Measurements from ENCODE around the gene CBLB. TPM values are rescaled to one million over a fixed set of nuclear protein-coding genes. Genes with fewer than 3 reads are reported as not detected.

The CBLB gene
- total RNA-seq, 4 donors from 2014 or later = 14.8 to 46.4 (median 21.6) TPM

DNA sequence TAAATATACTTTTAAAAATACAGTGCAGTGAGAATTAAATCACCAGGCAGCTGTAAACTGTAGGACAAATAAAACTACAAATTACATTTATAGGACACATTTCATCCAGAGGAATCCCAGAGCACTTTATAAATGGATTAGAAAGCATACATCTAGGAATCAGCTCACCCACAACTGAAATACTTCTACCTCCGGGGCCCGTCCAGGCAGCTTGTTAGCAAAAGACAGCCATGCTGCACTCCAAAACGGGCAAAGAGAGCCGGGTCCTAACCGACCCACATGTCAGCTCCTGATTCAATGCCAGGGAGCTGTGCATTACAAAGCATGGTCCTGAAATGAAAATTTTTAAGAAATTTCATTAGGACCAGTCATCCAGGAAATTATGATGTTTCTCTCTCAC, 234.1 kb downstream of the CBLB start:
- DNase-seq (no peak), ATAC-seq (no peak)
- Histone ChIP-seq H3K36me3 (no peaks in the 10 kb centered on the region), H3K4me3 (no peak overlapping the region), H3K27me3 (no peaks in the 10 kb centered on the region), H3K27ac (no peak overlapping the region), H3K9me3 (no peaks in the 10 kb centered on the region), H3K4me1 (no peaks in the 10 kb centered on the region)
- intact Hi-C loops (cut with DNase I; ENCODE audit: low total_unique reads) (no loop called here), in situ Hi-C loops (cut with MboI; ENCODE audit: low sequenced_read_pairs in 4 of 4) (no loop called here)
- no peak for TF ChIP-seq POLR2A (IDR thresholded peaks at IDR 0.05)
- no peak for TF ChIP-seq CTCF (IDR thresholded peaks at IDR 0.05 in 4 of 5, conservative IDR thresholded peaks at IDR 0.05 in 1 of 5)

DNA sequence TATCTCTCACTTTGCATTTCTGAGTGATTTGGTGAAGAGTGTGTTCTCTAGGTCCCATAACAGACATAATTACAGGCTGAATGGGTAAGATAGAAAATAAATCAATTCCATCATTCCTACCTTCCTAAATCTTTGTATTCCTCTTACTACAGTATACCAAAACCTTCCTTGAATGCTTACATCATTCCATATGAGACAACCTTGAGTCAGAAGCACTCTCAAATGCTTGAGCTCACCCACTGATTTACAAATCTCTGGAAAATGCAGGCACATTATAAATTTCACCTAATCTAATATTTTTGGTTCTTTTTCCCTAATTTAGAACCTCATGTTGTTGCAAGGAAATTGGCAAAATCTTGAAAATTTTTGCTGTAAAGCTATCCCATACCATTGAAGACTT, 239.1 kb downstream of the CBLB start:
- in situ Hi-C loops (cut with MboI; ENCODE audit: low sequenced_read_pairs in 4 of 4) = no loop called here
- ATAC-seq = no peak

GRCh38 chr3:105626739-105627138, 242.1 kb downstream of the CBLB start:
- H3K27ac ChIP-seq = no peak overlapping the region
- DNase-seq (no peak), ATAC-seq (no peak)
- intact Hi-C loops (cut with DNase I; ENCODE audit: low total_unique reads) (no loop called here), in situ Hi-C loops (cut with MboI; ENCODE audit: low sequenced_read_pairs in 4 of 4) (no loop called here)
- H3K4me1 ChIP-seq = no peaks in the 10 kb centered on the region
- H3K27me3 ChIP-seq = no peaks in the 10 kb centered on the region
- H3K4me3 ChIP-seq = no peak overlapping the region
- H3K9me3 ChIP-seq = no peaks in the 10 kb centered on the region
- TF ChIP-seq POLR2A (IDR thresholded peaks at IDR 0.05) (no peak), CTCF (IDR thresholded peaks at IDR 0.05 in 4 of 5, conservative IDR thresholded peaks at IDR 0.05 in 1 of 5) (no peak)
- H3K36me3 ChIP-seq = no peaks in the 10 kb centered on the region

More for the DNA sequence above, 239.1 kb downstream of the CBLB start:
- no peak overlapping the region for H3K4me3 ChIP-seq
- no peak for TF ChIP-seq CTCF (IDR thresholded peaks at IDR 0.05 in 4 of 5, conservative IDR thresholded peaks at IDR 0.05 in 1 of 5)
- no peak for TF ChIP-seq POLR2A (IDR thresholded peaks at IDR 0.05)
- no peaks in the 10 kb centered on the region for H3K27me3 ChIP-seq
- DNase-seq = no peak
- intact Hi-C loops (cut with DNase I; ENCODE audit: low total_unique reads) = no loop called here
- H3K36me3 ChIP-seq = no peaks in the 10 kb centered on the region
- H3K4me1 ChIP-seq = no peaks in the 10 kb centered on the region
- H3K9me3 ChIP-seq = no peaks in the 10 kb centered on the region
- H3K27ac ChIP-seq = no peak overlapping the region

DNA sequence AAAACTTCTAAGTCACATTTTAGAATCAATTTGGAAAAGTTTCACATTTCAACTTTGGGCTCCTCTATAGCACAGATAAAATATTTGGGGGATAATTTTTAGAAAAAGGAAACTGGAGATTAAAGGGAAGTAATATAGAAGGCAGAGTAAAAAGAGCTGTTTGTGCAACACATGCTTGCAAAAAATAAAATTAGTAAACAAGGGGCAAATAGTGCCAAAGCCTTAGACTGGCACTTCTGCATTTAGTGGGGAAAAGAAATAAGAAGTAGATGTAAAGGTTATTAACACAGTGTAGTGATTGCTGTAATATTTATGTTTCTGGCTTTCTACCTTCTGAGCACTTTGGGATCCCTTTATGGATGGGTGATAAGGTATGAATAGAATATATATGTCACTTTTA, 246.6 kb downstream of the CBLB start:
- H3K27me3 ChIP-seq = no peaks in the 10 kb centered on the region
- H3K4me3 ChIP-seq = no peak overlapping the region
- H3K27ac ChIP-seq = no peak overlapping the region
- intact Hi-C loops (cut with DNase I; ENCODE audit: low total_unique reads) (no loop called here), in situ Hi-C loops (cut with MboI; ENCODE audit: low sequenced_read_pairs in 4 of 4) (no loop called here)
- TF ChIP-seq POLR2A (IDR thresholded peaks at IDR 0.05) = no peak
- TF ChIP-seq CTCF (IDR thresholded peaks at IDR 0.05 in 4 of 5, conservative IDR thresholded peaks at IDR 0.05 in 1 of 5) = no peak
- H3K36me3 ChIP-seq = no peaks in the 10 kb centered on the region
- no peaks in the 10 kb centered on the region for H3K9me3 ChIP-seq
- H3K4me1 ChIP-seq = no peaks in the 10 kb centered on the region
- DNase-seq (no peak), ATAC-seq (no peak)

- TF ChIP-seq POLR2A (IDR thresholded peaks at IDR 0.05) (no peak), CTCF (IDR thresholded peaks at IDR 0.05 in 4 of 5, conservative IDR thresholded peaks at IDR 0.05 in 1 of 5) (no peak)
- in situ Hi-C loops (cut with MboI; ENCODE audit: low sequenced_read_pairs in 4 of 4) (no loop called here), intact Hi-C loops (cut with DNase I; ENCODE audit: low total_unique reads) (no loop called here)
- Histone ChIP-seq H3K27ac (no peak overlapping the region), H3K36me3 (no peaks in the 10 kb centered on the region), H3K9me3 (no peaks in the 10 kb centered on the region), H3K27me3 (no peaks in the 10 kb centered on the region), H3K4me3 (no peak overlapping the region), H3K4me1 (no peaks in the 10 kb centered on the region)
- DNase-seq (no peak), ATAC-seq (no peak)
Observed at GRCh38 chr3:105620236-105620635, 248.6 kb downstream of the CBLB start.

Measured in gastrocnemius medialis (tissue), 4 donors.